Karpas-422 (cell line): ENCODE measurements around the gene CDAN1. TPM values are rescaled to one million over a fixed set of nuclear protein-coding genes. Genes with fewer than 3 reads are reported as not detected.

ENCODE experiments used
- DNase-seq: peaks from one replicate; pipeline ENCODE4 v3.0.0-alpha.2; 2015
- H2AFZ ChIP-seq: fragments of 200-600 bp; sonication (generic); 2 replicates; pipeline ENCODE4 v1.6.1; 2014; ENCODE audit warnings: antibody characterized with exemption, low read length, mixed read lengths
- H3K27ac ChIP-seq: fragments of 200-600 bp; sonication (generic); 2 replicates; pipeline ENCODE4 v1.5.1; 2014; ENCODE audit warnings: mild to moderate bottlenecking, low read length, moderate library complexity
- H3K27me3 ChIP-seq: fragments of 200-600 bp; sonication (generic); 2 replicates; pipeline ENCODE4 v1.6.1; 2014; ENCODE audit warnings: low read length, mixed read lengths
- H3K36me3 ChIP-seq: fragments of 200-600 bp; sonication (generic); 2 replicates; pipeline ENCODE4 v1.6.1; 2014; ENCODE audit warnings: low read length, mixed read lengths; ENCODE audit not compliant: insufficient read depth
- H3K4me1 ChIP-seq: fragments of 200-600 bp; sonication (generic); 2 replicates; pipeline ENCODE4 v1.6.1; 2014; ENCODE audit warnings: mild to moderate bottlenecking, low read length, mixed read lengths
- H3K4me2 ChIP-seq: fragments of 200-600 bp; sonication (generic); 2 replicates; pipeline ENCODE4 v1.6.1; 2014; ENCODE audit warnings: low read length, low read depth, mild to moderate bottlenecking; ENCODE audit not compliant: poor library complexity, severe bottlenecking
- H3K4me3 ChIP-seq: fragments of 200-600 bp; sonication (generic); 2 replicates; pipeline ENCODE4 v1.5.1; 2014; ENCODE audit warnings: mild to moderate bottlenecking, antibody characterized with exemption, low read length, mixed read lengths
- H3K79me2 ChIP-seq: fragments of 200-600 bp; sonication (generic); 2 replicates; pipeline ENCODE4 v1.6.1; 2014; ENCODE audit warnings: mild to moderate bottlenecking, low read length, mixed read lengths
- H3K9ac ChIP-seq: fragments of 200-600 bp; sonication (generic); 2 replicates; pipeline ENCODE4 v1.6.0; 2014; ENCODE audit warnings: low read length
- H3K9me2 ChIP-seq: fragments of 200-600 bp; sonication (generic), shearing (Covaris generic); replicated peaks from 2 replicates; pipeline ENCODE4 v1.6.0; 2014; ENCODE audit warnings: mild to moderate bottlenecking, low read length, moderate library complexity; ENCODE audit not compliant: insufficient read depth
- H3K9me3 ChIP-seq: fragments of 300-700, 200-600 bp; sonication (generic); 2 replicates; pipeline ENCODE4 v1.6.1; 2014; ENCODE audit warnings: low read length, mixed read lengths
- H4K20me1 ChIP-seq: fragments of 200-600 bp; sonication (generic); 2 replicates; pipeline ENCODE4 v1.6.1; 2014; ENCODE audit warnings: mild to moderate bottlenecking, antibody characterized with exemption, low read length, low read depth; ENCODE audit not compliant: insufficient read depth
- total RNA-seq: library from RNA; depleted of rRNA; stranded (reverse); fragments of >200 nt; shearing (Covaris generic); gene quantifications from 2 replicates; pipeline ENCODE4 v1.2.3, GENCODE V29; 2014; ENCODE audit warnings: low replicate concordance

The CDAN1 gene
- total RNA-seq, 1 experiment from 2014 or later, result 35.9 TPM

DNA sequence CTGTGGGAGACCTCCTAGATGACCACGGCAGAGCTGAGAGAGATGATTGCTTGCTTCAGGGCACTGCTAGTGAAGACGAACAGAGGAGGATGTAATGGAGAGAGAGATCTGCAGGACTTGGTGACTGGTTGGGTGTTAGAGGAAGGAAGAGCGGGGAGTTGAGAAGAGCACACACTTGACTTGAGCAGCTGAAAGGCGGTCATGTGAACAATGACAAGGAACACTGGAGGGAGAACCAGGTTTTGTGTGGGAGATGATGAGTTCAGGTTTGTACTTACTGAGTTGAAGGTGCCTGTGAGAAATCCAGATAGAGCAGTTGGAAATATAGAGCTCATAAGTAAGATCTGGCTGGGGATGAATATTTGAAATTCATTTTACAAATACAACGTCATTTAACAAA, 40.3 kb downstream of the CDAN1 start:
- no peak overlapping the region for H3K27ac ChIP-seq
- no peaks in the 10 kb centered on the region for H3K4me1 ChIP-seq
- H3K4me2 ChIP-seq, result no peak overlapping the region
- H3K9me3 ChIP-seq, result no peaks in the 10 kb centered on the region
- H3K9ac ChIP-seq, result no peak overlapping the region
- no peak overlapping the region for H3K4me3 ChIP-seq
- H3K36me3 ChIP-seq, result no peaks in the 10 kb centered on the region
- no peak overlapping the region for H2AFZ ChIP-seq
- H3K9me2 ChIP-seq, result no peaks in the 10 kb centered on the region
- no peaks in the 10 kb centered on the region for H4K20me1 ChIP-seq
- no peaks in the 10 kb centered on the region for H3K27me3 ChIP-seq
- H3K79me2 ChIP-seq, result no peaks in the 10 kb centered on the region
- no peak for DNase-seq

DNA sequence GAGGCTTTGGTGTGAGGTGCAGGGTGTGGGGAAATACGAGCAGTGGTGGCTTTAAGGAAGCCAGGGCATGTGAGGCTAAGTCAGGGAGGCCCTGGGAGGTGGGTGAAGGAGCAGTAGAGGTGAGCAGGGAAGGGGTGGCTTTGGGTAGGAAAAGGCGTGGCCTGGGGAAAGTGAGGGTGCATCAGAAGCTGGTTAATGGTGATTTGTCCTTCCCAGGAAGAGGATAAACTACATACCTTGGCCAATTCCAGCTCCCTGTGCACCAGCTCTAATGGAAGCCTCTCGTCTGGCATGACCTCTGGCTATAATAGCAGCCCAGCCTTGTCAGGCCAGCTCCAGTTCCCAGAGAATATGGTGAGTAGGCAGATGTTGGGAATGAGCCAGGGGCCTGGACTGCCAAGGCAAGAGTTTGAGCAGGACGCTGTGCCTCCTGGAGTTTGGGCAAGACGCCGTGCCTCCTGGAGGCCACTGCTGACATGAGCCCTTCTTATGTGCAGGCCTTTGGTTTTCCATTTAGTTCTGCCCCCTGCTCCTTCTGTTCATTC, 41.3 kb downstream of the CDAN1 start:
- Histone ChIP-seq H3K4me2 (no peak overlapping the region), H3K36me3 (no peaks in the 10 kb centered on the region), H3K9me3 (no peaks in the 10 kb centered on the region), H3K9me2 (no peaks in the 10 kb centered on the region), H3K4me1 (no peaks in the 10 kb centered on the region), H2AFZ (no peak overlapping the region), H3K9ac (no peak overlapping the region), H3K27ac (no peak overlapping the region), H3K4me3 (no peak overlapping the region), H3K27me3 (no peaks in the 10 kb centered on the region), H3K79me2 (no peaks in the 10 kb centered on the region), H4K20me1 (no peaks in the 10 kb centered on the region)
- DNase-seq, result no peak

DNA sequence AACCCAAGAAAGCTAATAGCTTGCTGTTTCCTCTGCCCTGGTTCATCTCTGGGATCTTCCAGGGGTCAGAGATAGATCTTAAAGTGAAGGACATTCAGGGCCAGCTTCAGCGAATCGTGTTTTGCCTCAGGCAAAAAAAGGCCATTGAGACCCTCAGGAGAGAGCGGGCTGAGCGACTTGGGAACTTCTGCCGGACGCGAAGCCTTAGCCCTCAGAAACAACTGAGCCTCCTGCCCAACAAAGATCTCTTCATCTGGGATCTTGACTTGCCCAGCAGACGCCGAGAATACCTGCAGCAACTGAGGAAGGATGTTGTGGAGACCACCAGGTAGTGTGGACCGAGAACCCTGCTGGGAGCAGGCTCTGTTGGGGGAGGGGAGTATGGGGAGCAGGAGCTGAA, 42.5 kb downstream of the CDAN1 start:
- Histone ChIP-seq H3K9ac (no peak overlapping the region), H3K9me2 (no peaks in the 10 kb centered on the region), H3K36me3 (no peaks in the 10 kb centered on the region), H3K27me3 (no peaks in the 10 kb centered on the region), H2AFZ (no peak overlapping the region), H3K4me3 (no peak overlapping the region), H3K9me3 (no peaks in the 10 kb centered on the region), H3K4me1 (no peaks in the 10 kb centered on the region), H4K20me1 (no peaks in the 10 kb centered on the region), H3K4me2 (no peak overlapping the region), H3K27ac (no peak overlapping the region), H3K79me2 (no peaks in the 10 kb centered on the region)
- no peak for DNase-seq

DNA sequence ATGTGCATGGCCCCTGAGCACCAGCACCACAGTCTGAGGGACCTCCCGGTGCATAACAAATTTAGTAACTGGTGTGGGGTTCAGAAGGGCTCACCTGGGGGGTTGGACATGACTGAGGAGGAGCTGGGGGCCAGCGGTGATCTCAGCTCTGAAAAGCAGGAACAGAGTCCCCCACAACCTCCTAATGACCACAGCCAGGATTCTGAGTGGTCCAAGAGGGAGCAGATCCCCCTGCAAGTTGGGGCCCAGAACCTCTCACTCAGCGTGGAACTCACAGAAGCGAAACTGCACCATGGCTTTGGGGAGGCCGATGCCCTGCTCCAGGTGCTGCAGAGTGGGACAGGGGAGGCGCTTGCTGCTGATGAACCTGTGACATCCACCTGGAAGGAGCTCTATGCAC, 43.0 kb downstream of the CDAN1 start:
- no peaks in the 10 kb centered on the region for H3K4me1 ChIP-seq
- H3K9me3 ChIP-seq, result no peaks in the 10 kb centered on the region
- H3K36me3 ChIP-seq, result no peaks in the 10 kb centered on the region
- H3K4me2 ChIP-seq, result no peak overlapping the region
- H3K79me2 ChIP-seq, result no peaks in the 10 kb centered on the region
- H4K20me1 ChIP-seq, result no peaks in the 10 kb centered on the region
- H2AFZ ChIP-seq, result no peak overlapping the region
- H3K9ac ChIP-seq, result no peak overlapping the region
- H3K4me3 ChIP-seq, result no peak overlapping the region
- no peak overlapping the region for H3K27ac ChIP-seq
- no peaks in the 10 kb centered on the region for H3K27me3 ChIP-seq
- H3K9me2 ChIP-seq, result no peaks in the 10 kb centered on the region
- DNase-seq, result no peak

DNA sequence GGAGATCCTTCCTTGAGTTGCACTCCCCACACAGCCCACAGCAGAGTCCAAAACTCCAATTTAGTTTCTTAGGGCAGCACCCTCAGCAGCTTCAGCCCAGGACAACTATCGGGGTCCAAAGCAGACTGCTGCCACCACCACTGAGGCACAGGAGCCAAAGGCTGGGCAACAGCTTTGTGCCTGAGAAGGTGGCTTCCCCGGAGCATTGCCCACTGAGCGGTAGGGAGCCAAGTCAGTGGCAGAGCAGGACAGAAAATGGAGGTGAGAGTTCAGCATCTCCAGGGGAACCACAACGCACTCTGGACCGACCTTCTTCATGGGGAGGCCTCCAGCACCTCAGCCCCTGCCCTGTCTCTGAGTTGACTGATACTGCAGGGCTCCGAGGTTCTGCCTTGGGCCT, 43.4 kb downstream of the CDAN1 start:
- Histone ChIP-seq H3K27ac (no peak overlapping the region), H3K27me3 (no peaks in the 10 kb centered on the region), H3K4me2 (no peak overlapping the region), H3K9me2 (no peaks in the 10 kb centered on the region), H3K36me3 (no peaks in the 10 kb centered on the region), H3K79me2 (no peaks in the 10 kb centered on the region), H3K4me1 (no peaks in the 10 kb centered on the region), H2AFZ (no peak overlapping the region), H3K9ac (no peak overlapping the region), H4K20me1 (no peaks in the 10 kb centered on the region), H3K4me3 (no peak overlapping the region), H3K9me3 (no peaks in the 10 kb centered on the region)
- no peak for DNase-seq

DNA sequence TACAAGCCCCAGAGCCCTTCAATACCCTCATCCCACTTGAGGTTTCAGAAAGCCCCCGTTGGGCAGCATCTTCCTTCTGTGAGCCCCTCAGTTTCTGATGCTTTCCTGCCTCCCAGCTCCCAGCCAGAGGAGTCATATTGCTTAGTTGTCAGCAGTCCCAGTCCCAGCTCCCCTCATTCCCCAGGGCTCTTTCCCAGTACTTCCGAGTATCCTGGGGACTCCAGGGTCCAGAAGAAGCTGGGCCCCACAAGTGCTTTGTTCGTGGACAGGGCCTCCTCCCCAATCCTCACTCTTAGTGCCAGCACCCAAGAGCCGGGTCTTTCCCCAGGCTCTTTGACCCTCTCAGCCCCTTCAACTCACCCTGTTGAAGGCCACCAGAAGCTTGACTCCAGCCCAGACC, 43.9 kb downstream of the CDAN1 start:
- H4K20me1 ChIP-seq, result no peaks in the 10 kb centered on the region

DNA sequence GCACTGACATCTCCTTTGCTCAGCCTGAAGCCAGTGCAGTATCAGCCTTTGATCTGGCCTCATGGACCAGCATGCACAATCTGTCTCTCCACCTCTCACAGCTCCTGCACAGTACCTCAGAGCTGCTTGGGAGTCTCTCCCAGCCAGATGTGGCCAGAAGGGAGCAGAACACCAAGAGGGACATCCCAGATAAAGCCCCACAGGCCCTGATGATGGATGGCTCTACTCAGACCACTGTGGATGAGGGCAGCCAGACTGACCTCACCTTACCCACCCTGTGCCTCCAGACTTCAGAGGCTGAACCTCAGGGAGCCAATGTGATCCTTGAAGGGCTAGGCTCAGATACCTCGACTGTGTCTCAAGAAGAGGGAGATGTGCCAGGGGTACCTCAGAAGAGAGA, 44.4 kb downstream of the CDAN1 start:
- Histone ChIP-seq H3K27ac (no peak overlapping the region), H3K4me1 (no peaks in the 10 kb centered on the region), H3K36me3 (no peaks in the 10 kb centered on the region), H3K27me3 (no peaks in the 10 kb centered on the region), H3K9ac (no peak overlapping the region), H3K9me3 (no peaks in the 10 kb centered on the region), H3K4me3 (no peak overlapping the region), H3K4me2 (no peak overlapping the region), H3K79me2 (no peaks in the 10 kb centered on the region), H3K9me2 (no peaks in the 10 kb centered on the region), H2AFZ (no peak overlapping the region), H4K20me1 (no peaks in the 10 kb centered on the region)
- DNase-seq, result no peak

More for the DNA sequence above, 43.9 kb downstream of the CDAN1 start:
- Histone ChIP-seq H3K36me3 (no peaks in the 10 kb centered on the region), H3K4me3 (no peak overlapping the region), H3K79me2 (no peaks in the 10 kb centered on the region), H3K9me2 (no peaks in the 10 kb centered on the region), H3K9ac (no peak overlapping the region), H3K27me3 (no peaks in the 10 kb centered on the region), H2AFZ (no peak overlapping the region), H3K4me2 (no peak overlapping the region), H3K27ac (no peak overlapping the region), H3K9me3 (no peaks in the 10 kb centered on the region), H3K4me1 (no peaks in the 10 kb centered on the region)
- DNase-seq, result no peak

DNA sequence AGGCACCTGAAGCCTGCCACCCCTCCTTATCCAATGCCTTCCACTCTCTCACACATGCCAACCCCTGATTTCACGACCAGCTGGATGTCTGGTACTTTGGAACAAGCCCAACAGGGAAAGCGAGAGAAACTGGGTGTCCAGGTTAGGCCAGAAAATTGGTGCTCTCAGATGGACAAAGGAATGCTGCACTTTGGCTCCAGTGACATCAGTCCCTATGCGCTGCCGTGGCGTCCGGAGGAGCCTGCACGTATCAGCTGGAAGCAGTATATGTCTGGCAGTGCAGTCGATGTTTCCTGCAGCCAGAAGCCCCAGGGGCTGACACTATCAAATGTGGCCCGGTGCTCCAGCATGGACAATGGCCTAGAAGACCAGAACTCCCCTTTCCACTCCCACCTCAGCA, 45.2 kb downstream of the CDAN1 start:
- H3K27me3 ChIP-seq, result no peaks in the 10 kb centered on the region
- H3K79me2 ChIP-seq, result no peaks in the 10 kb centered on the region
- no peaks in the 10 kb centered on the region for H3K9me2 ChIP-seq
- no peak for DNase-seq
- no peak overlapping the region for H3K4me3 ChIP-seq
- no peak overlapping the region for H3K27ac ChIP-seq
- H3K4me1 ChIP-seq, result no peaks in the 10 kb centered on the region
- no peak overlapping the region for H3K9ac ChIP-seq
- H3K4me2 ChIP-seq, result no peak overlapping the region
- H2AFZ ChIP-seq, result no peak overlapping the region
- H3K9me3 ChIP-seq, result no peaks in the 10 kb centered on the region
- H4K20me1 ChIP-seq, result no peaks in the 10 kb centered on the region
- H3K36me3 ChIP-seq, result no peaks in the 10 kb centered on the region

DNA sequence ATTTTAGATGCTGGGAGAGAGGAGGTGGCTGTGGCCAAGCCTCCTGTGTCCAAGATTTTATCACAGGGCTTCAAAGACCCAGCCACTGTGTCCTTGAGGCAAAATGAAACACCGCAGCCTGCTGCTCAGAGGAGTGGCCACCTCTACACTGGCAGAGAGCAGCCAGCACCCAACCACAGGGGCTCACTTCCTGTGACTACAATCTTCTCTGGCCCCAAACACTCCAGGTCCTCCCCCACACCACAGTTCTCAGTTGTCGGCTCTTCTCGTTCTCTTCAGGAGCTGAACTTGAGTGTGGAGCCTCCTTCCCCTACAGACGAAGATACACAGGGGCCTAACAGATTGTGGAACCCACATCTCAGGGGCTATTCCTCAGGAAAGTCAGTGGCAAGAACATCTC, 45.6 kb downstream of the CDAN1 start:
- no peak for DNase-seq

More for the DNA sequence above, 45.6 kb downstream of the CDAN1 start:
- no peaks in the 10 kb centered on the region for H3K79me2 ChIP-seq
- no peak overlapping the region for H3K27ac ChIP-seq
- H4K20me1 ChIP-seq, result no peaks in the 10 kb centered on the region
- H3K4me1 ChIP-seq, result no peaks in the 10 kb centered on the region
- H3K9ac ChIP-seq, result no peak overlapping the region
- no peaks in the 10 kb centered on the region for H3K36me3 ChIP-seq
- no peak overlapping the region for H2AFZ ChIP-seq
- no peaks in the 10 kb centered on the region for H3K27me3 ChIP-seq
- no peak overlapping the region for H3K4me2 ChIP-seq
- no peaks in the 10 kb centered on the region for H3K9me2 ChIP-seq
- no peaks in the 10 kb centered on the region for H3K9me3 ChIP-seq
- H3K4me3 ChIP-seq, result no peak overlapping the region
